Progenitor cell of endocrine pancreas (in vitro differentiated cells): ENCODE results near the gene TBK1. TPM values are rescaled to one million over a fixed set of nuclear protein-coding genes. Genes with fewer than 3 reads are reported as not detected.
"Not testable (repeated sequence)": the region's sequence is repeated elsewhere in the genome, so short reads cannot be mapped to it uniquely, and the experiment has no call there.

Experiments
- DNase-seq: peaks from one replicate; pipeline ENCODE4 v3.0.0; 2021; ENCODE audit warnings: low spot score; ENCODE audit not compliant: unreplicated experiment
- H3K27ac Mint-ChIP-seq: 2 replicates; pipeline ENCODE4 v1.8.0; 2021; ENCODE audit warnings: mild to moderate bottlenecking, moderate library complexity, mixed read lengths
- H3K27me3 Mint-ChIP-seq: 2 replicates; pipeline ENCODE4 v1.8.0; 2021; ENCODE audit warnings: mixed read lengths
- H3K36me3 Mint-ChIP-seq: 2 replicates; pipeline ENCODE4 v1.8.0; 2022; ENCODE audit warnings: mixed read lengths; ENCODE audit not compliant: insufficient read depth
- H3K4me1 Mint-ChIP-seq: 2 replicates; pipeline ENCODE4 v1.8.0; 2021; ENCODE audit warnings: low read depth, mixed read lengths
- H3K4me3 Mint-ChIP-seq: 2 replicates; pipeline ENCODE4 v1.8.0; 2021; ENCODE audit warnings: low read depth, mild to moderate bottlenecking, moderate library complexity, mixed read lengths
- H3K9me3 Mint-ChIP-seq: 2 replicates; pipeline ENCODE4 v1.8.0; 2021; ENCODE audit warnings: low read depth, mixed read lengths
- total RNA-seq: library from RNA; stranded (reverse); gene quantifications from 2 replicates; pipeline ENCODE4 v1.2.1, GENCODE V29; 2021
- TF ChIP-seq, protein P1 (sequence below): fragments of 200-600 bp; sonication (generic); IDR thresholded peaks from one replicate; pipeline ENCODE4 v1.5.0; 2021; ENCODE audit warnings: antibody characterized with exemption, mild to moderate bottlenecking; ENCODE audit not compliant: unreplicated experiment

Gene TBK1
- total RNA-seq, 1 donor from 2014 or later = 20.4 TPM

DNA sequence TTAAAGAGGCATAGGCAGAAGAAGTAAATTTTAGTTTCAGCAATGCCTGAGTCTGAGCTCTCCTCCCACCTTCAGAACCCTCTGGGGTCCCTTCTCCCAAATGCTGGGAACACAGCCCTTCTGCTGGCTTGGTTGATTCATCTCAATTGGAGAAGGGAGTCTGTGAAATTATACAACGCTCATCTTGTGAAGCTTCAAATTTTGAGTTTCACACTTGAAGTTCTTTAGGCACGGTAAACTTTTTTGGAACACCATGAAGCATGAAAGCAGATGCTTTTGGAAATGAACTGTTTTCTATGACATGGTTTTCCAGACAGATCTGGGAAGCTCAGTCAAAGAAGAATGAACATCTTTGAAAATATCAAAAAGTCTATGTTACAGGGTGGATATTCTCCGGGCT lies 69.9 kb downstream of the TBK1 start:
- H3K27me3 Mint-ChIP-seq = no peaks in the 10 kb centered on the region
- no peak for DNase-seq
- no peaks in the 10 kb centered on the region for H3K4me1 Mint-ChIP-seq
- H3K36me3 Mint-ChIP-seq = no peaks in the 10 kb centered on the region
- no peak overlapping the region for H3K27ac Mint-ChIP-seq
- no peaks in the 10 kb centered on the region for H3K9me3 Mint-ChIP-seq
- TF ChIP-seq, protein P1, sequence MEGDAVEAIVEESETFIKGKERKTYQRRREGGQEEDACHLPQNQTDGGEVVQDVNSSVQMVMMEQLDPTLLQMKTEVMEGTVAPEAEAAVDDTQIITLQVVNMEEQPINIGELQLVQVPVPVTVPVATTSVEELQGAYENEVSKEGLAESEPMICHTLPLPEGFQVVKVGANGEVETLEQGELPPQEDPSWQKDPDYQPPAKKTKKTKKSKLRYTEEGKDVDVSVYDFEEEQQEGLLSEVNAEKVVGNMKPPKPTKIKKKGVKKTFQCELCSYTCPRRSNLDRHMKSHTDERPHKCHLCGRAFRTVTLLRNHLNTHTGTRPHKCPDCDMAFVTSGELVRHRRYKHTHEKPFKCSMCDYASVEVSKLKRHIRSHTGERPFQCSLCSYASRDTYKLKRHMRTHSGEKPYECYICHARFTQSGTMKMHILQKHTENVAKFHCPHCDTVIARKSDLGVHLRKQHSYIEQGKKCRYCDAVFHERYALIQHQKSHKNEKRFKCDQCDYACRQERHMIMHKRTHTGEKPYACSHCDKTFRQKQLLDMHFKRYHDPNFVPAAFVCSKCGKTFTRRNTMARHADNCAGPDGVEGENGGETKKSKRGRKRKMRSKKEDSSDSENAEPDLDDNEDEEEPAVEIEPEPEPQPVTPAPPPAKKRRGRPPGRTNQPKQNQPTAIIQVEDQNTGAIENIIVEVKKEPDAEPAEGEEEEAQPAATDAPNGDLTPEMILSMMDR = no peak
- H3K4me3 Mint-ChIP-seq = no peak overlapping the region

DNA sequence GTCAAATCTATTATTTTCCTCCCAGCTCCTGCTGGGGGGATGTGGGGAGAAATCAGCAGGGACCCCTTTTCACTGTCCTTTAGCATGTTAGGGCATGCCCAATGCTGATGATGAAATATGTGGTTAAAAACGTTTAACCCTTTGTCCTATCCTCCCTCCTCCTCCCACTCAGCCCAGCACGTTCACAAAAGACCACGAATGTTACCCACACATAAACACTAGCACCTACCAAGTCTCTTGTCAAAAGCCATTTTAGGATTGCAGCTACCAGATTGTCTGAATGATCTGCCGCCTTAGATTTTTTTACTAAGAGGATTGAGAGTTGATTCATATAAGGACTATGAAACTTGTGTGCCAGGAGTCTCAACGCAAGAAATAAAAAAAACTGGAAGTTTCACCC lies 70.4 kb downstream of the TBK1 start:
- TF ChIP-seq, protein P1 = no peak
- DNase-seq = no peak
- Mint-ChIP-seq H3K36me3 (no peaks in the 10 kb centered on the region), H3K27me3 (no peaks in the 10 kb centered on the region), H3K4me1 (no peaks in the 10 kb centered on the region), H3K4me3 (no peak overlapping the region), H3K9me3 (no peaks in the 10 kb centered on the region), H3K27ac (no peak overlapping the region)

DNA sequence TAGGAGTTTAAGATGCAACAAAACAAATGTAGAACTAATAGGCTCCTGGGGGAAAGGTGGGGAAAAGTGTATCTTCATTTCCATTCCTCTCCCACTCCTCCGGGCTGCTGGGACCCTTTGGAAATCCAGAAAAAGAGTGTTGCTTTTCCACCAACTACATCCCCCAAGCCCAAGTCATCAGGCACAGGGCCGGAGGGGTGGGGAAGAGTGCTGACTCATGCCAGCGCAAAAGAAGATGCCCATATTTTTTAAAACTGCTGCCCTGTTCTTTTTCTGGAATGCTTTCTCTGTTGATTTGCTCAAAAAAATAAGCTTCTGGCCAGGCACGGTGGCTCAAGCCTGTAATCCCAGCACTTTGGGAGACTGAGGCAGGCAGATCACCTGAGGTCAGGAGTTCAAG lies 70.9 kb downstream of the TBK1 start:
- no peaks in the 10 kb centered on the region for H3K27me3 Mint-ChIP-seq
- no peak overlapping the region for H3K27ac Mint-ChIP-seq
- H3K4me3 Mint-ChIP-seq = no peak overlapping the region
- TF ChIP-seq, protein P1 = no peak
- DNase-seq = no peak
- H3K4me1 Mint-ChIP-seq = no peaks in the 10 kb centered on the region
- no peaks in the 10 kb centered on the region for H3K9me3 Mint-ChIP-seq
- H3K36me3 Mint-ChIP-seq = no peaks in the 10 kb centered on the region

GRCh38 chr12:64523565-64524444 lies 71.9 kb downstream of the TBK1 start:
- not testable (repeated sequence) for H3K36me3 Mint-ChIP-seq, H3K4me3 Mint-ChIP-seq, H3K27me3 Mint-ChIP-seq, H3K9me3 Mint-ChIP-seq, DNase-seq, H3K4me1 Mint-ChIP-seq, H3K27ac Mint-ChIP-seq

- Mint-ChIP-seq H3K27me3 (no peaks in the 10 kb centered on the region), H3K4me3 (no peak overlapping the region), H3K27ac (no peak overlapping the region), H3K4me1 (no peaks in the 10 kb centered on the region), H3K9me3 (no peaks in the 10 kb centered on the region), H3K36me3 (no peaks in the 10 kb centered on the region)
- TF ChIP-seq, protein P1 = no peak
- no peak for DNase-seq
Measured at GRCh38 chr12:64525461-64526160, 73.7 kb downstream of the TBK1 start.
